Calu3 (cell line): ENCODE data around the gene NXPE4. TPM values are rescaled to one million over a fixed set of nuclear protein-coding genes. Genes with fewer than 3 reads are reported as not detected.

Experiments used
- BruUV-seq: library from RNA; stranded (reverse); fragments of 400-500 nt; replicated peaks from 2 replicates; lab custom pipeline; 2021; lab: Mats Ljungman, UMichigan
- CTCF ChIA-PET: fragments of 300-600 bp; sonication (Branson Sonifier 250); formaldehyde crosslinking; loops from one replicate; lab custom pipeline; 2022; ENCODE audit warnings: antibody characterized with exemption; lab: Charles Lee
- DNase-seq: peaks from one replicate; pipeline ENCODE4 v3.0.0; 2022
- H3K27ac Mint-ChIP-seq: one replicate; pipeline ENCODE4 v1.8.0; 2022; ENCODE audit warnings: mixed read lengths; ENCODE audit not compliant: unreplicated experiment
- H3K27me3 Mint-ChIP-seq: one replicate; pipeline ENCODE4 v1.8.0; 2022; ENCODE audit warnings: mixed read lengths; ENCODE audit not compliant: unreplicated experiment
- H3K36me3 Mint-ChIP-seq: one replicate; pipeline ENCODE4 v1.8.0; 2022; ENCODE audit warnings: mild to moderate bottlenecking, moderate library complexity, mixed read lengths; ENCODE audit not compliant: insufficient read depth, unreplicated experiment
- H3K4me1 Mint-ChIP-seq: one replicate; pipeline ENCODE4 v1.8.0; 2022; ENCODE audit warnings: mild to moderate bottlenecking, low read depth, mixed read lengths; ENCODE audit not compliant: unreplicated experiment
- H3K4me3 Mint-ChIP-seq: one replicate; pipeline ENCODE4 v1.8.0; 2022; ENCODE audit warnings: mild to moderate bottlenecking, low read depth, moderate library complexity, mixed read lengths; ENCODE audit not compliant: unreplicated experiment
- H3K9me3 Mint-ChIP-seq: one replicate; pipeline ENCODE4 v1.8.0; 2022; ENCODE audit warnings: low read depth, mixed read lengths; ENCODE audit not compliant: unreplicated experiment
- intact Hi-C: fragments of 100-400 bp; cut with micrococcal nuclease; formaldehyde crosslinking; loops from one replicate; pipeline ENCODE4 v1.10.0; 2022; ENCODE audit not compliant: unreplicated experiment
- total RNA-seq: library from RNA; stranded (reverse); gene quantifications from 2 replicates; pipeline ENCODE4 v1.2.3, GENCODE V29; 2022
- TF ChIP-seq, protein P1 (sequence below): fragments of 200-600 bp; IDR thresholded peaks from one replicate; pipeline ENCODE4 v1.8.0; 2022; ENCODE audit warnings: antibody characterized with exemption; ENCODE audit not compliant: unreplicated experiment

The NXPE4 gene
- total RNA-seq, 1 experiment from 2014 or later = not detected

DNA sequence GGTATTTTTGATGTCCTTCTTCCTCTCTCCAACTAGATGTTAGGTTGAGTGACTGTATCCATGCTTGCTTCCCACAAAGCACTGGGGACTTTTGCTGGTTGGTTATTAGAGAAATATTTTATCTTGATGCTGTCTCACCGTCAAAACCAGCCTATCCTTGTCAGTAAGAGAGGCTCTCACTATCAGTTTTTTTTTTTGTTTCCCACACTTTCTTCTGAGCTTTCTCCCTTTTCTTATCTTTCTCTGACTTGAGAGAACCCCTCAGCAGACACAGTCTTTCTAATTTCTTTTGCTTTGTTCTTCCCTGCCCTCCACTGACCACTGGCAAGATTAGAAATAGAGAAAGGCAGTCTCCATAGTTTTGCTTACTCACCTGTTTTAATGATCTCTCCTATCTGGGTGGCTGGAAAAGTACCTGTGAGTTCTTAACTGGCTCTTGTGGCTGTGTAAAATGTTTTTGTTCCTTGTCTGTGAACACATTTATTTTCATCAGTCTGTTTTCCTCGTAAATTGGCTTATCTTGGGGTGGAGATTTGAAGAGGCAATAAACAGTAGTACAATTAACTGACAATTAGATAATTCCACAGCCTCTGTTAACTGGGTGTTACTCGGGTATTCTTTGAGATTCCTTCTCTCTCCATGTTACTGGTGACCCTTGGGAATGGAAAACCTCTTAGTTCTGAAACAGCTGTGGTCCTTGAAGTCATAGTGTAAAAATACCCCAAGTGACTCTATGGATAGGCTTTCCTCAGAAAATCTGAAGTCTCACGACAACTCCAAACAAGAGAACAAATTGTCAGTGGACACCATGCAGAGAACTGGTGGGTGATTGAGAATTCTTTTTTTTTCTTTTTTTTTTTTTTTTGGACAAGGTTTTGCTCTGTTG lies 35.9 kb downstream of the NXPE4 start, which contains the start of gene NXPE1:
NXPE1 (minus strand) TSS at position 457 of the 886 bp plus-strand sequence. CDS start 8,680 bp downstream, outside the sequence.
- BruUV-seq = no TSS peak
- intact Hi-C loops = no loop called here
- TF ChIP-seq, protein P1, sequence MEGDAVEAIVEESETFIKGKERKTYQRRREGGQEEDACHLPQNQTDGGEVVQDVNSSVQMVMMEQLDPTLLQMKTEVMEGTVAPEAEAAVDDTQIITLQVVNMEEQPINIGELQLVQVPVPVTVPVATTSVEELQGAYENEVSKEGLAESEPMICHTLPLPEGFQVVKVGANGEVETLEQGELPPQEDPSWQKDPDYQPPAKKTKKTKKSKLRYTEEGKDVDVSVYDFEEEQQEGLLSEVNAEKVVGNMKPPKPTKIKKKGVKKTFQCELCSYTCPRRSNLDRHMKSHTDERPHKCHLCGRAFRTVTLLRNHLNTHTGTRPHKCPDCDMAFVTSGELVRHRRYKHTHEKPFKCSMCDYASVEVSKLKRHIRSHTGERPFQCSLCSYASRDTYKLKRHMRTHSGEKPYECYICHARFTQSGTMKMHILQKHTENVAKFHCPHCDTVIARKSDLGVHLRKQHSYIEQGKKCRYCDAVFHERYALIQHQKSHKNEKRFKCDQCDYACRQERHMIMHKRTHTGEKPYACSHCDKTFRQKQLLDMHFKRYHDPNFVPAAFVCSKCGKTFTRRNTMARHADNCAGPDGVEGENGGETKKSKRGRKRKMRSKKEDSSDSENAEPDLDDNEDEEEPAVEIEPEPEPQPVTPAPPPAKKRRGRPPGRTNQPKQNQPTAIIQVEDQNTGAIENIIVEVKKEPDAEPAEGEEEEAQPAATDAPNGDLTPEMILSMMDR = no peak
- Mint-ChIP-seq H3K4me3 (no peak within 1 kb of the TSS), H3K9me3 (peaks cover 2% of the 10 kb centered on the region), H3K36me3 (no peaks in the 10 kb centered on the region), H3K27me3 (no peaks in the 10 kb centered on the region), H3K4me1 (no peaks in the 10 kb centered on the region), H3K27ac (no peak within 1 kb of the TSS)
- DNase-seq = no peak
- CTCF ChIA-PET = no interaction called here

DNA sequence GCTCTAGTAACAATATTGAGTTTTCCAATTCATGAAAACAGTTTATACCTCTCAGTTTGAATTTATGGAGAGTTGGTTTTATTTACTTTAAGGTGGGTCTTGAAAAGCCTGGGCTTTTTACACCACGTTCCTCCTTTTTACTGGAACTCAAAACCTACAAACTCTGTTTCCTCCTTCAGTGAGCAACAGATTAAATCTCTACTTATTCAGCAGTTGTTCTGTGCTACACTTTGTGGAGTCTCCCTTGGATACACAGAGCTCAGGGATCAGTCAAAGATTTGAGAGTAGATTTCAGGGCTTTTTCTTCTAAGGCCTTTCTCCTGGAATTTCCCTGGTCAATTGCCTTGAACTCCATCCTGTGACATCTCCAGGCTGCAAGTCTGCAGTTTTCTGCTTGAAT lies 39.5 kb downstream of the NXPE4 start:
- H3K36me3 Mint-ChIP-seq = no peaks in the 10 kb centered on the region
- BruUV-seq = no TSS peak
- no peak overlapping the region for H3K4me3 Mint-ChIP-seq
- no peak overlapping the region for H3K27ac Mint-ChIP-seq
- no peak for DNase-seq
- TF ChIP-seq, protein P1 = no peak
- no peaks in the 10 kb centered on the region for H3K4me1 Mint-ChIP-seq
- CTCF ChIA-PET = no interaction called here
- peaks cover 2% of the 10 kb centered on the region for H3K9me3 Mint-ChIP-seq
- peaks cover 7% of the 10 kb centered on the region for H3K27me3 Mint-ChIP-seq
- intact Hi-C loops = no loop called here

DNA sequence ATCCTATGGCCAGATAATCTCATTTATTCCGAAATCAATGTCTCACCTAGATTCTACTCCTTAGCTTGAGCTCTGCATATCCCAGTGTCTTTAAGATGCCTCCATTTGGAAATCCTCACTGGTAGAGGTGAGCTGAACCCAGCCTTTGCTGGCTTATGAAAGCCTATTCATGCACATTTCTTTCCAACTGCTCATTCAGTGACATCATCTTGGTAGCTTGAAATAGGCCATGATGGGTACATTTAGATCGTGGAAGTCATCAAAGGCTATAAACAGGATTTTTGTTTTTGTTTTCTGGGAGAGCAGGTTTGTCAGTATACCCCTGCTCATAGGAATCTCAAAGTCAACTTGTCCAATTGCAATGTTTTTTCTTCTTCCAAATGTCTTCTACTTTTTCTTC lies 41.9 kb downstream of the NXPE4 start:
- H3K4me1 Mint-ChIP-seq = no peaks in the 10 kb centered on the region
- TF ChIP-seq, protein P1 = no peak
- BruUV-seq = no TSS peak
- H3K9me3 Mint-ChIP-seq = peaks cover 3% of the 10 kb centered on the region
- H3K27me3 Mint-ChIP-seq = peaks cover 9% of the 10 kb centered on the region
- intact Hi-C loops = no loop called here
- CTCF ChIA-PET = no interaction called here
- H3K36me3 Mint-ChIP-seq = no peaks in the 10 kb centered on the region
- no peak overlapping the region for H3K27ac Mint-ChIP-seq
- no peak overlapping the region for H3K4me3 Mint-ChIP-seq
- no peak for DNase-seq

DNA sequence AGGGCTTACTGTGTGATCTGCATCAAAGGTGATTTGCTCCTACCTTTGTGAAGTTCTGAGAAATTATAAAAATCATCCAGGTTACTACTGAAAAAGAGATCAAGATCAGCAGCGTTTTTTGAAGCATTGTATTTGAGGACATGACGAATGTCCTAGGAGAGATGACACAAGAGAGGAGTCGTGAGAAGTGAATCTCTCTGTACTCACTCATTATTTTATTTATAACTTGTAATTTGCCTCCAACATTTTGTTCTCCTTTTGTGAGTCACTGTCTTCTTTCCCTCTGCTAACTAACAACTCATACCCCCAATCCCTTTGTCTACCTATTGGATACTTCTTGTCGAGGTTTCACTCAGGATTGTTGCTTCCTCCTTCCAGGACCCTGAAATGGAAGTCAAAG lies 44.5 kb downstream of the NXPE4 start:
- CTCF ChIA-PET = no interaction called here
- Mint-ChIP-seq H3K4me1 (no peaks in the 10 kb centered on the region), H3K27ac (no peak overlapping the region), H3K4me3 (no peak overlapping the region), H3K27me3 (peaks cover 9% of the 10 kb centered on the region), H3K36me3 (no peaks in the 10 kb centered on the region), H3K9me3 (peaks cover 5% of the 10 kb centered on the region)
- TF ChIP-seq, protein P1 = no peak
- DNase-seq = no peak
- intact Hi-C loops = no loop called here
- BruUV-seq = no TSS peak
